Brain microvascular endothelial cell (primary cell): ENCODE results near the gene HAUS3.

Source experiments
- DNase-seq: peaks from one replicate; pipeline ENCODE4 v3.0.0-alpha.2; 2020
- H3K27ac ChIP-seq: fragments of 250-450 bp; sonication (Bioruptor Pico); 2 replicates; pipeline ENCODE4 v1.5.1; 2020; ENCODE audit warnings: mild to moderate bottlenecking, moderate library complexity
- H3K27me3 ChIP-seq: fragments of 250-450 bp; sonication (Bioruptor Pico); replicated peaks from 2 replicates; pipeline ENCODE4 v1.5.1; 2020; ENCODE audit warnings: mild to moderate bottlenecking
- H3K36me3 ChIP-seq: fragments of 250-450 bp; sonication (Bioruptor Pico); replicated peaks from 2 replicates; pipeline ENCODE4 v1.5.1; 2020; ENCODE audit warnings: mild to moderate bottlenecking
- H3K4me3 ChIP-seq: 2 replicates; pipeline ENCODE4 v1.5.1; 2011; ENCODE audit warnings: low read depth, mild to moderate bottlenecking, control low read depth, low read length, moderate library complexity
- in situ Hi-C: cut with HindIII; loops from 2 replicates; pipeline ENCODE4 v1.10.0; 2017; ENCODE audit warnings: low sequenced_read_pairs, low pct_ligation_motif_present
- TF ChIP-seq, protein P1 (sequence below): IDR thresholded peaks from 2 replicates; pipeline ENCODE4 v1.5.1; 2011; ENCODE audit warnings: low read depth, mild to moderate bottlenecking, moderate library complexity, low read length, control low read depth, inconsistent platforms; ENCODE audit errors: missing control alignments

The HAUS3 gene

DNA sequence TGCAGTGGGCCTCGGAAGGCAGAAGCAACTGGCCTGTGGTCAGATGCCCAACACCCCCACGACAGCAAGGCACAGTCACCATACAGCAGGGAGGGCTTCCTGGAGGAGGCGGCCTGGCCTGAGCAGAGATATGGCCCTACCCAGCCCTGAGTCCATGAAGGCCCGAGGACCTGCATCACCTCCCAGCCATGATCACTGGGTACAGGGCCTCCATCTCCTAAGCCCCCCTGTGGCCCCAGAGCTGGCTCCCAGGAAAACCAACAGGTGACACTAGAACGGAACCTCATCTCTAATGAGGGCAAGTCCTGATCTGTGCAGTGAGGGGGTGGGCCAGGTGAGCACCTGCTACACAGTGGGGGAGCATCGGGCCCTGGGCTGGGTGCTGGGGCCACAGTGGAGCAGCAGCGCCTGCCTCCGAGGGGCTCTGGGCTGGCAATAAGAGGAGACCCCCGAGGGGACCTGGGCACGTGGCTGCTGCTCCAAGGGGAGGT is 46.2 kb upstream of the HAUS3 start:
- Histone ChIP-seq H3K36me3 (no peaks in the 10 kb centered on the region), H3K27me3 (no peaks in the 10 kb centered on the region), H3K27ac (no peak overlapping the region), H3K4me3 (no peak overlapping the region)
- TF ChIP-seq, protein P1, sequence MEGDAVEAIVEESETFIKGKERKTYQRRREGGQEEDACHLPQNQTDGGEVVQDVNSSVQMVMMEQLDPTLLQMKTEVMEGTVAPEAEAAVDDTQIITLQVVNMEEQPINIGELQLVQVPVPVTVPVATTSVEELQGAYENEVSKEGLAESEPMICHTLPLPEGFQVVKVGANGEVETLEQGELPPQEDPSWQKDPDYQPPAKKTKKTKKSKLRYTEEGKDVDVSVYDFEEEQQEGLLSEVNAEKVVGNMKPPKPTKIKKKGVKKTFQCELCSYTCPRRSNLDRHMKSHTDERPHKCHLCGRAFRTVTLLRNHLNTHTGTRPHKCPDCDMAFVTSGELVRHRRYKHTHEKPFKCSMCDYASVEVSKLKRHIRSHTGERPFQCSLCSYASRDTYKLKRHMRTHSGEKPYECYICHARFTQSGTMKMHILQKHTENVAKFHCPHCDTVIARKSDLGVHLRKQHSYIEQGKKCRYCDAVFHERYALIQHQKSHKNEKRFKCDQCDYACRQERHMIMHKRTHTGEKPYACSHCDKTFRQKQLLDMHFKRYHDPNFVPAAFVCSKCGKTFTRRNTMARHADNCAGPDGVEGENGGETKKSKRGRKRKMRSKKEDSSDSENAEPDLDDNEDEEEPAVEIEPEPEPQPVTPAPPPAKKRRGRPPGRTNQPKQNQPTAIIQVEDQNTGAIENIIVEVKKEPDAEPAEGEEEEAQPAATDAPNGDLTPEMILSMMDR = no peak
- in situ Hi-C loops = no loop called here
- DNase-seq = no peak

DNA sequence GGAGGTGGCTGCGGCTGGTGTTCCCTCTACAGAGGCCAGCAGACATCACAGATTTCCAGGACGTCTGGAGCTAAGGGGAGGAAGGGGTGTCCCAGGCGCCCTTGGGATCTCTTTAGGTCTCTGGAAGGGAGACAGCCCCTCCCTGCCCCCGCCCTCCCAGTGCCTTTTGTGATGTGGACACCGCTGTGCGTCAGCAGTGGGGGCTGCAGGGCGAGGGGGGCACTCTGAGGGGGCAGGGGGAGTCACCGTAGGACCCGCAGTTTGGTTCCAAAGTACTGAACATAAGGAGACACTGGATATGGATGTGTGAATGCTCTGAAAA is 45.6 kb upstream of the HAUS3 start:
- no peak for DNase-seq
- TF ChIP-seq, protein P1 = no peak
- in situ Hi-C loops = no loop called here
- H3K4me3 ChIP-seq = no peak overlapping the region
- H3K27ac ChIP-seq = no peak overlapping the region
- no peaks in the 10 kb centered on the region for H3K36me3 ChIP-seq
- H3K27me3 ChIP-seq = no peaks in the 10 kb centered on the region

DNA sequence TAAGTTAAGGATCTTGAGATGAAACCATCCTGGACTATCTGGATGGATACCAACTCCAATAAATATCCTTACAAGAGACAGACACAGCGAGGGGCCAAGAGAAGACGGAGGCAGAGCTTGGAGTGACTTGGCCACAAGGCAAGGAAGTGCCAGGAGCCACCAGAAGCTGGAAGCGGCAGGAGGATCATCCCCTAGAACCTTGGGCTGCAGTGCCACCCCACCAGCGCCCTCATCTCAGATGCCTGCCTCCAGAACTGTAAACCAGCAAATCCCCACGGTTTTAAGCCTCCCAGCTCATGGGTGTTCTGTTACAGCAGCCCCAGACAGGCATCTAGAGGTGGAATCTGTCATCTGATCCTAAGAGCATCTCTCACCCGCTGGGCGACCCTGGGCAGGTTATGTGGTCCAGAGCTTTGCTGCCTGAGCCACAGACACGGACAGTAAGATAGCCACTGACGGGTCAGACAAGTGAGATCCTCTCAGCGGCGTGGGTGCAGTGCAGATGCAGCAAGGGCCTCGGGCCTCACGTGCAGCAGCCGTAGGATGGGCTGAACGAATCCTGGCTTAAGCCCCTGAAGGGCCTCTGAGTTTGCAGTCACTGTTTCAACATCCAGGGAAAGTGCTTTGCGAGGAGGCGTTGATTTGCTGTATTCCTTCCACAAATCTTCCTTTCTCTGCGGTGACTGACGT is 45.1 kb upstream of the HAUS3 start:
- in situ Hi-C loops = no loop called here
- DNase-seq = no peak
- no peaks in the 10 kb centered on the region for H3K36me3 ChIP-seq
- no peak overlapping the region for H3K4me3 ChIP-seq
- H3K27me3 ChIP-seq = no peaks in the 10 kb centered on the region
- TF ChIP-seq, protein P1 = no peak
- no peak overlapping the region for H3K27ac ChIP-seq

- no peaks in the 10 kb centered on the region for H3K36me3 ChIP-seq
- no peaks in the 10 kb centered on the region for H3K27me3 ChIP-seq
- in situ Hi-C loops = no loop called here
- H3K4me3 ChIP-seq = no peak overlapping the region
- TF ChIP-seq, protein P1 = no peak
- DNase-seq = no peak
- H3K27ac ChIP-seq = no peak overlapping the region
These were observed 43.9 kb upstream of the HAUS3 start for GRCh38 chr4:2285613-2286381.

DNA sequence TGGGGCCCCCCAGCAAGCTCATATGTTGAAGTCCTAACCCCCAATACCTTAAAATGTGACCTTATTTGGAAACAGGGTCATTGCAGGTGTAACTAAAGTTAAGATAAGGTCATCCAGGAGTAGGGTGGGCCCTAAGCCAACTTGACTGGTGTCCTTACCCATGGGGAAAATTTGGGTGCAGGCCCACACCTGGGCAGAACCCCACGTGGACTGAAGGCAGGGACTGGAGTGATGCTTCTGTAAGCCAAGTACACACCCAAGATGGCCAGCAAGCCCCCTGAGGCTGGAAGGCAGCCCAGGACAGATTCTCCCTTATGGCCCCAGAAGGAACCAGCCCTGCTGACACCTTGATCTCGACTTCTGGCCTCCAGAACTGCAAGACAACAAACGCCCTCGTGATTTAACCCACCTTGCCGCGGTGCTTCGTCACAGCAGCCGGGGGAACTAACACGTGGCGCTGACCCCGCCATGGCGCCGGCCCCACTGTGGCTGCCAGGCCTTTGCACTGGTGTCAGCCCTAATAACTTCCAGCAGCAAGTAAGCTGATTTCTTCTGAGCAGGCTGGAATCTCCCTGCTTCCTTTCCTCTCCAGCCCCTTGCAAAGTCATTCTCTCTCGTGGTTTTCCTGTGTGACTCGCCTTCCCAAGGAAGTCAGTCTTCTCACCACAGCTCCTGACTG is 43.2 kb upstream of the HAUS3 start:
- no peaks in the 10 kb centered on the region for H3K27me3 ChIP-seq
- DNase-seq = peak; percentile 37
- no peaks in the 10 kb centered on the region for H3K36me3 ChIP-seq
- in situ Hi-C loops = no loop called here
- H3K4me3 ChIP-seq = no peak overlapping the region
- no peak overlapping the region for H3K27ac ChIP-seq
- TF ChIP-seq, protein P1 = no peak
